Measurements from ENCODE around the gene MS4A6E.
"Not testable (repeated sequence)": the region's sequence is repeated elsewhere in the genome, so short reads cannot be mapped to it uniquely, and the experiment has no call there.

MS4A6E gene, protein sequence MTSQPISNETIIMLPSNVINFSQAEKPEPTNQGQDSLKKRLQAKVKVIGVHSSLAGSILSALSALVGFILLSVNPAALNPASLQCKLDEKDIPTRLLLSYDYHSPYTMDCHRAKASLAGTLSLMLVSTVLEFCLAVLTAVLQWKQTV

DNA sequence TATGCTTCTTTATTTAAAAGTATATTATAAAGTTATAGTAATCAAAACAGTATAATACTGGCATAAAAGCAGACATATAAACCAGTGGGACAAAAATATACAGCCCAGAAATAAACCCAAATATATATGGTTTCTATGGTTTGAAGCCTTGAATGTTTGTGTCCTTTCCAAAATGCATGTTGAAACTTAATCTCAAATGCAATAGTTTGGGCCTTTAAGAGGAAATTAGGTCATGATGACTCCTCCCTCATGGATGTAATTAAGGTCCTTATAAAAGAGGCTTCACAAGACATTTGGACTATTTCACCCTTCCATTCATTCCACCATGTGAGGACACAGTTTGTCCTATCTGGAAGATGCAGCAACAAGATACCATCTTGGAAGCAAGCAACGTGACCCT lies at the start of gene MS4A6E:
TSS of gene MS4A6E (plus strand) at position 301 of the 400 bp plus-strand sequence. CDS start 7,641 bp downstream, outside the sequence.
- DNase-seq (ENCODE audit: low read depth in 3 of 3) = no peak

DNA sequence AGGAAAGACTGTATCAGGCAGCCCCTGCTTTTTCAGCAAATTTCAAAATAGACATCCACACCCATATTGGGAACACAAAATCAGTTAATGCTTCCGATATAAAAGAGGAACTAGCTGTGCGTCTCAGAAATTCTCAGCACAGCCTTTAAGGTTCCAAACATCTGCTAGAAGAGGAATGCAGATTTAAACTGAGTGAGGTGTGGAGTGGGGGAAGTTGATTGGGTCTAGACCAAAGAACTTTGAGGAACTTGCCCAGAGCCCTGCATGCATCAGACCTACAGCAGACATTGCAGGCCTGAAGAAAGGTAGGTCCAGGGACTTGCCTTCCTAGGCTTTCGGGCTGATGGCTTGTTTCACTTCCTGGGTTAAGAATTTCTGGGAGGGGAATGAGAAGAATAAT lies 46.6 kb upstream of the MS4A6E start, which contains the start of gene MS4A4A:
TSS of gene MS4A4A (plus strand) at position 255 of the 400 bp plus-strand sequence. CDS start at position 265, 10 bp downstream.
- DNase-seq (ENCODE audit: low read depth in 3 of 3) = no peak

DNA sequence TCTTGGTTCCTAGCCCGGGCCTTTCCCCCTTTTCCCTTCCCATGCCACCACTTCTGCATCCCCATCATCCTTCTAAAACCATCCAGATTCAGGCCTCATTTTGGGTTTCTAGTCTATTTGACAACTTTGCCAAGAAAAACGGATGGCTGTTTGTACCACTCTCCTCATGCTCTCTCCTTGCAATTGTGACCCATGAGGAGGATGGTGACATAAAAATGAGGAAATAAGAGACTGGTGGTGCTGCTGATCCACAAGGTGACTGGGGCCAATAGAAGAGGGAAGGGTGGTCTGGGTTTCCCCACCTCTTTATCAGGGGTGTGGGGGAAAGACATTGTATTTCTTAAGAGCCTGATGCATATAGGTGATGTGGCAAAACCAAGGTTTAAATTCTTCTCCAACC lies 45.6 kb upstream of the MS4A6E start:
- no peak for DNase-seq (ENCODE audit: low read depth in 3 of 3)

DNA sequence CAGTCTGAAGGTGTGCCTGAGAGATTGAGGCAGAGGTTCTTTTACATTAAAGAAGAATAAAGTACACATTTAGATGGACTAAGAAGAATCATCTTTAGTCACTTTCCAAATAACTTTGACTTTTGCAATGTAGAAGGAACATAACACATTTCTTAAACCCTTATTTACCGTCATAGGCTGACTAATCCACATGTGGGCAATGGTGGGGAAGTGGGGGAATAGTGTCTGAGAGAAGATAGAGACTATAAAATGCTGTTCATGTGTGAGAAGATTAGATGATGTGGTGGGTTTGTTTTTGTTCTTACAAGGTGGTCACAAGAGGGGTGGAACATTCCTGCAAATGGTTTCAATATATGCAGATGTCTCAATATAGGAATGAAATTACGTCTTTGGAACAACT lies 44.8 kb upstream of the MS4A6E start:
- DNase-seq (ENCODE audit: low read depth in 3 of 3) = no peak

DNA sequence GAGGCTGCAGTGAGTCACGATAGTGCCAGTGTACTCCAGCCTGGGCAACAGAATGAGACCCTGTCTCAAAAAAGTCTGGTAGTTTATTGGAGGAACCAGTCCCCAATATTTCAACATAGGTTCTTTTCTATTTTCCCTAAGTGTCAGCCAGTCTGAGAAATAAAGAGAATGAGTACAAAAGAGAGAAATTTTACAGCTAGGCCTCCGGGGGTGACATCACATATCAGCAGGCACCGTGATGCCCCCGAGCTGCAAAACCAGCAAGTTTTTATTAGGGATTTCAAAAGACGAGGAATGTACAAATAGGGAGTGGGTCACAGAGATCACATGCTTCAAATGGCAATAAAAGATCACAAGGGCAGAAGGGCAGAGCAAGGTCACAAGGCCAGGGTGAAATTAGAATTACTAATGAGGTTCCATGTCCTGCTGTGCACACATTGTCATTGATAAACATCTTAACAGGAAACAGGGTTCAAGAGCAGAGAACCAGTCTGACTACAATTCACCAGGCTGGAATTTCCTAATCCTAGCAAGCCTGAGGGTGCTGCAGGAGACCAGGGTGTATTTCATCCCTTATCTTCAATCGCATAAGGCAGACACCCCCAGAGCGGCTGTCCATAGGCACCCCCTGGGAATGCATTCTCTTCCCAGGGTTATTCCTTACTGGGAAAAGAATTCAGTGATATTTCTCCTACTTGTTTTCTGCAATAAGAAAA lies 41.5 kb upstream of the MS4A6E start:
- not testable (repeated sequence) for DNase-seq (ENCODE audit: low read depth in 3 of 3)

DNA sequence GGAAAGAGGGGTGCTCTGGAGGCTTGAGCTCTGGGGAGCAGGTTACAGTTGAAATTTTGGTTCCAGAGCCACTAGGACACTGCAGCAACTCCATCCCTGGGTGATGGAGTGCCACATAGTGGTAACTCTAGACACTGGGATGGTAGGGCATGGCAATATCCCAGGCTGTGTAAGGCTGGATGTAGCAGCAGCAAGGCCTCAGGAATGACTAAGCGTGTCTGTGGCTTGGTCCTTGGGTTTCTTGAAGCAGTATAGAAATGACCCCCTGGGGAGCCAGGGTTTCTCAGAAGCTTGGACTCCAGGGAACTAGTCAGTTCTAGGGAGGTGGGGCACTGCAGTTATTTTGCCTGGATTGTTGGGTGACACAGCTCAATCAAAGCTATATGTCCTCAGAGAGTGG lies 38.5 kb upstream of the MS4A6E start:
- DNase-seq (ENCODE audit: low read depth in 3 of 3) = no peak

DNA sequence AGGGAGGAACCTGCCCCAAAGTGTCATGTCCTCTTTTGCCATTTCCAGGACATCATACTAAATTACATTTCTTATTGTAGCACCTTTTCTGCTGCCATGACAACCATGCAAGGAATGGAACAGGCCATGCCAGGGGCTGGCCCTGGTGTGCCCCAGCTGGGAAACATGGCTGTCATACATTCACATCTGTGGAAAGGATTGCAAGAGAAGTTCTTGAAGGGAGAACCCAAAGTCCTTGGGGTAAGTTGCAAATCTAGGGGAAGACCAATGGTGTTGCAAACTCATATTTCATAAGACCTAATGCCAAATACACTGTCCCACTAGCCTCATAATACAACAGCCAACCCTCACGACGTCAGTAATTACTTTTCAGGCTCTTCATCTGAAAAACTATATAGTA lies 34.9 kb upstream of the MS4A6E start:
- no peak for DNase-seq (ENCODE audit: low read depth in 3 of 3)

DNA sequence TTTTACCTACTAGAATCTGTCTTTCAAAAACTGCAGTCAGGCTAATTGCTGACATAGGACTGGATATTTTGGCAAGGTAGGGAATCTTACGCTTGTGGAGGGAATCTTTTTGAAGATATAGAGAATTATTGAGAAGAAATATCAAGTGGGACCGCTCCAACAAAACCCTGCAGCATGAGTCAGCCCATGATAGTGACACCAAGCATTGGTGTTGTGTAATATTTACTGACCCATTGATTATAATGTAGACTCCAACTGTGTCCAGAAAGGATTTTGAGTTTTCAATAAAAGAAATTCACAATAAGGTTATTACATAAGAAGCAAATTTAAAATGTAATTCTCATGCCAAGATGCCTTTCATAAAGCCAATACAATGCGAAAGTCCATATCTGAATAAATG lies 25.9 kb upstream of the MS4A6E start:
- no peak for DNase-seq (ENCODE audit: low read depth in 3 of 3)

DNA sequence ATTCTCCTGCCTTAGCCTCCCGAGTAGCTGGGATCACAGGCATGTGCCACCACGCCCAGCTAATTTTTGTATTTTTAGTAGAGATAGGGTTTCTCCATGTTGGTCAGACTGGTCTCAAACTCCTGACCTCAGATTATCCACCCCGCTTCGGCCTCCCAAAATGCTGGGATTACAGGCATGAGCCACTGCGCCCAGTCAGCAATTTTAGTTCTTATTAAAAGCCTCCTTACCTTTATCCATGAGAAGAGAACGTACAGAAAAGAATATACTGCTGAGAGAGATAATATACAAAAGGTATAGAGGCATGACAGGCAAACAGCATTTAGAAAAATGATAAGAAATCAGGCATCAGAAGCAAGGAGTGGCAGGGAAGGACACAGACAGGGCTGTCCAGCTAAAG lies 25.2 kb upstream of the MS4A6E start:
- DNase-seq (ENCODE audit: low read depth in 3 of 3) = not testable (repeated sequence)

DNA sequence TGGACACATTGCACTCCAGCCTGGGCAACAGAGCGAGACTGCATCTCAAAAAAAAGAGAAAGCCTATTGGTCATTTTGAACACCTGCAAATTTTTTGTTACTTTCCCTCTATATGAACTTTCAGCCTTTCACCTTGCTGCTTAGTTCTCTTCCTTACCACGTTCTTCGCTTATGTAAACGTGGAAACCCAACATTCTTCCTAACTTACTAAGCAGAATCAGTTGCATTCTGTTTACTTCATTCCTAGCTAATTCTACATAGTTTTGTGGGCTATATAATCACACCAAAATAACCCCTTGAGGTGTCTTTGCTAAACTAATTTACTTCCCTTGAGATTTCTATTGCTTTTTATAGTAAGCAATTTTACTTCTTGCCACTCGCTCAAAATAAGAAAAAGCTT lies 23.4 kb upstream of the MS4A6E start:
- no peak for DNase-seq (ENCODE audit: low read depth in 3 of 3)

DNA sequence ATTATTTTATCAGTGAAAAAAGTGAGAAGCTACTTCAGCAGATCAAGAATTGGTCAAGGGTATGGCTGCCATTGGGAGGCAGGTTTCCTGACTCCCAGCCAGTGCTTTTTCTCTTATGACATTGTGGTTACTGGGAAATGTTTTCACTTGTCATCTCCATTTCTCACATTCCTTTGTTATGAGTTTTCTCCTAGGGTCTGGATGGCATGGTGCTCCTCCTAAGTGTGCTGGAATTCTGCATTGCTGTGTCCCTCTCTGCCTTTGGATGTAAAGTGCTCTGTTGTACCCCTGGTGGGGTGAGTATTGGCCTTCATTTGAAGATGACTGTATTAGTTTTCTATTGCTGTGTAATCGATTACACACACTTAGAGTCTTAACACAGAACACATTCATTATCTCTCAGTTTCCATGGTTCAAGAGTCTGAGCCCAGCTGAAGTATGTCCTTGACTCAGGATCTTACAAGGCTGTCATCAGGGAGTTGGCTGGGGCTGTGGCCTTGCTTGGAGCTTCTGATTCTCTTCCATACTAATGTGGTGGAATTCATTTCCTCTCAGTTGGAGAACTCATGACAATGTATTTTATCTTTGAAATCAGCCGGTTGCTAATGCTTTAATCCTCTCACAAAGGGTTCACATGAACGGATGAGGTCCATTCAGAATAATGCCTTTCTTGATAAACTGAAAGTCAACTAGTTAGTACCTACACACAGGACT lies 21.0 kb upstream of the MS4A6E start:
- DNase-seq (ENCODE audit: low read depth in 3 of 3) = no peak

DNA sequence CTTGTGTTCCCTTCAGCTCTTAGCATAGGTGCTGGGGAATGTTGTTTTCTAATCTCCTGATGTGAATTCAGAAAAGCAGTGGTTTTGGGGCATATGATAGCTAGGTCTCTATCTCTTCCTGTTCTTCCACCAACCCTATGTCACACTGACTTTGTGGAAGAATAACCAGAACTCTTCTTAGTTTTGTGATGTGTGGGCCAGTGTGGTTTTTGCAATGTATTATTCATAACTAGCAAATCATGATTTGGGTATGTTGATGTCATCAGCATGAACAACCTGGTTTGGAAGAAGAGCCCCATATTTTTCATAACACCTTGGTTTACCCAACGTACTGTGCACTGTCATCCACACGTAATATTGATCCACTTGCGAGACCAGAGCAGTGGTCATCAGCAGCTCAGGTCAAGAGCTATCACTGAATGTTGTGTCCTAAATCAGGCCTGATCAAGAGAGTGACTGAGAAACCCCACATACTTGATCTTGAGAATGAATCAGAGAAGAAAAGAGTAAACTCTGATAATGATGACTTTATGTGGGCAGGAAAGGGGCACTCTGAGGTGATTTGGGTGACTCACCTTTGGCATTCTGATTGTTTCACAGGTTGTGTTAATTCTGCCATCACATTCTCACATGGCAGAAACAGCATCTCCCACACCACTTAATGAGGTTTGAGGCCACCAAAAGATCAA lies 19.4 kb upstream of the MS4A6E start:
- DNase-seq (ENCODE audit: low read depth in 3 of 3) = peak in 2 of 3 donors; percentile 4 to 6

DNA sequence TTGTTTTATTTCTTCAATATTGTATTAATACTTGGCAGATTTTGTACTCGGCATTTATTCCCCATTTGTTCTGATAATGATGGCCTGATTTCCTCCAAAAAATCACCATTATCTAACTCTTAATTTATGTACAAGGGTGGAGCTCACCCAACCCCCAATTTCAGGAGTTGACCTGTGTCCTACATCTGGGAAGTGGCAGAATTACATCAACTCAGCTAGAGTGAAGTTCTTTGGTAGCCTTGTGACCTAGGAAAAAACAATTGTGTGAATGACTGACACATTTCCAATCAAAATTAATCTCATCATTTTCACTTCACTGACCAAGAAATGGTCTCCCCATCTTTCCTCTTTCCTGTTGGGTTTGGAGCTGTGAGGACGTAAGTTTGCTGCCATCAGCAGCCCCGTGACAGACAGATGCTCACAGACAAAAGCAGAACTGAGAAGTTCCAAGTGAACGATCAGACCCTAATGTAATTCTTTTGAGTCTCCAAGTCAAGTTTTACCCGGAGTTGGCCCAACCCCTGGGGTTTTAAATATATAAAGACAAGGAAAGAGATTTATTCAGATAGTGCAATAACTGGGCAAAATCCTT lies 16.6 kb upstream of the MS4A6E start:
- DNase-seq (ENCODE audit: low read depth in 3 of 3) = no peak

DNA sequence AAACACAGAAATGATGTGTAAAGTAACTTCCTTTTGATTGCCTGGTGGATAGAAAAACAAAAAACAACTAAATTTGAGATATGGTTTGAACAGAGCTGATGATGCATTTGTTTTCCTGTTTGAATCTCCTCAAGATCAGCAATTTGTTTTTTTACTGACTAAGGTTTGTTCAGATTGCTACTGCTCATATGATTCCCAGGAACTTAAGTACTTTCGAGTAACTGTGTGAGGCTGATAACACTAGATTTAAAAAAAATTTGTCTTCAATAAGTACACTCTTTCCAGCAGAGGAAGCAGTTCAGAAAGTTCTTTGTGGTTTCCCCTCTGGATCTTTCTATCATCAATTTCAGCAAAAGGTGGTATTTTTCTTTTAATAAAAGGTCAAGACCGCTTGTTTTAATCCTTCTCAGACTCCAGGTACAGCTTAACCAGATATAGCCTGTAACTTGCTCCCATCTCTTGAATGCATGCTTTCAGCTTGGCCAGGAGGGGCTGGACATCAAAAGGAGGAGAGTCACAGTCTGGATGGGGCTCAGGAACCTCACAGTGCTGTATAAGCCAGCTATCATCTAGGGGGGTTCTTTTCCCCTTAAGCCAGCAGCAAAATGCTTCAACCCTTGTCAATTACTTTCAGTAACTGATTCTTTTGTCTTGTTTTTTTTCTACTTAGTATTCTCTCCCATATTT lies 12.3 kb upstream of the MS4A6E start:
- DNase-seq (ENCODE audit: low read depth in 3 of 3) = no peak

DNA sequence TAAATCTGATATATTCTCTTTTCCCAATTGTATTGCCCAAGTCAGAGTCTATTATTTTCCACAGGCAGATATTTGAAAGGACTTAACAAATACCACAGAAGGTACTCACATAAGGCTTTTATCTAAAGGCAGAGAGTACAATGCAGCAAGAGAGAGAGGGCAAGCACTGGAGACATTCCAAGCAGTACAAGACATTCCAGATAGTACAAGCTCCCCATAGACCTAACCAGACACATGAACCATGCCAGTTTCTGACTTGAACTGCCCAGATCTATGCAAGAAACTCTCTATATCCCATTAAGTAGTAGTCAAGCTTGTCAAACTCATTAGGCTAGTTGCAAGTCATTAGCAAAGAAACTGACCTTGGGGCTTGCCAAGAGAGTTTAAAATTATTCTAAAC lies 11.2 kb upstream of the MS4A6E start:
- no peak for DNase-seq (ENCODE audit: low read depth in 3 of 3)

DNA sequence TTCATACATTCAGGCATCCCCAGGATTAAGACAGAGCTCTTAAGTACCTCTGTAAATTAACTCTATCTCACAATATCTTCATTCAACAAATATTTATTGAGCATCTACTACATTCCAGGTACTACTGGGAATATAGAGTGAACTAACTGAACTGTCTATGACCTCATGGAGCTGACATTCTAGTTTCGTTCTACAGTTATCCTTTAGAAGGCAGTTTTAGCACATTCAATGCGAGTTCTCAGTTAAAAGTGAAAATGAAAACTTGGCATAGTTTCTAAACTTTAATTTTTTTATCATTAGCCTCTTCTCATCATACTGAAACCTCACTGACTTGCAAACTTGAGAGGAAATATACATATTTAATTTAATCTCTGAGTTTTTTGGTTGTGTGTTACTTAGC lies 10.7 kb upstream of the MS4A6E start:
- DNase-seq (ENCODE audit: low read depth in 3 of 3) = no peak

DNA sequence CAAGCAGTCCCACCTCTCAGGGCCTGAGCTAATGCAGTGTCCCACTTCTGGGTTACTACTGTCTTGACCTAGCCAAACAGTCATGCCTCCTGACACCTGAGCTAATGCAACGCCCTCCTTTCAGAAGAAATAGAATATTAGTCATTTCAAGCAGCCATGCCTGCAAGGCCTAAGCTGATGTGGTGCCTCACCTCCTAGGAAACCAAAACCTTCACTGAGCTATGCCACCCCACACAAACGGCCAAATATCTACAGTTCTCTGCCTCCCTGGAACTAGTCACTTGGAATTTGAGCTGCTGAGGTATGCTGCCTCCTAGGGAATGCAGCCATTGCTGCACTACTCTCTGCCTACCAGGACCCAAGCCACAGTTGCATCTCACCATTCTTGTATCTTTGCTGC lies 8.3 kb upstream of the MS4A6E start:
- no peak for DNase-seq (ENCODE audit: low read depth in 3 of 3)

DNA sequence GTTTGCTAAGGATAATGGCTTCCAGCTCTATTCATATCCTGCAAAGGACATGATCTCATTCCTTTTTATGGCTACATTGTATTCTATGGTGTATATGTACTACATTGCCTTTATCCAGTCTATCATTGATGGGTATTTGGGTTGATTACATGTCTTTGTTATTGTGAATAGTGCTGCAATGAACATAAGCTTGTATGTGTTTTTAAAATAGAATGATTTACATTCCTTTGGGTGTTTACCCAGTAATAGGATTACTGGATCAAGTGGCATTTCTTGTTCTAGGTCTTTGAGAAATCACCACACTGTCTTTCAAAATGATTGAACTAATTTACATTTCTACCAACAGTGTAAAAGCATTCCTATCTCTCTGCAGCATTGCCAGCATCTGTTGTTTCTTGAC lies 6.0 kb upstream of the MS4A6E start:
- no peak for DNase-seq (ENCODE audit: low read depth in 3 of 3)

DNA sequence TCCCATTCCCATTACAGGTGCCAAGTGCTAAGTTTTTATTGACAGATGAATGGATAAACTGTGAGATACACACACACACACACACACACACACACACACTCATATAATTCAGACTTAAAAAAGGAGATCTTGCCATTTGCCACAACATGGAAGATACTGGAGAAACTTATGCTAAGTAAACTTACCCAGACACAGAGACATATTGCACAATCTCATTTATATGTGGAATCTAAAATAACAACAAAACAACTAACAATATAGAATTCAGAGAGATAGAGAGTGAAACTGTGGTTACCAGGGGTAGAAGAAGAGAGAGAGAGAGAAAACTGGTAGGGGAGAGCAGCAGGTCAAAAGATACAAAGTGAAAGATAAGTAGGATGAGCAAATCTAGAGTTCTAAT lies 1.4 kb downstream of the MS4A6E start:
- no peak for DNase-seq (ENCODE audit: low read depth in 3 of 3)

DNA sequence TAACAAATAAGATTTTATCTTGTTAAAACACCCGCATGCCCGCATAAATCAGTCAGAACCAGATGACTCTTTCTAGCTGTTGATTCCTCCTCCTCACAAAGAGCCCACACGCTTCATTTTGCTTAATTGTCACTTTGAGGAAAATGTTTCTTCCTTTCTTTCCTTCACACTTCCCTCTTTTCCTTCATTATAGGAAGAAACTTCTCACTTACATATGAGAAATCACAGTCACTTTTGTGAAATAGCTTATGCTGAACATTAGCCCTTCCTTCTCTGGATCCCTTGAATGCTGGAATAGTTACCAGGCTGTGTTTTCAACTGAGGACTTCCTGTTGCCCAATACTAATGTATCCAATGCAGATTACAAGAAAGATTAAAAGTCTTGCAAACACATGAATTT lies 5.8 kb downstream of the MS4A6E start:
- no peak for DNase-seq (ENCODE audit: low read depth in 3 of 3)

DNA sequence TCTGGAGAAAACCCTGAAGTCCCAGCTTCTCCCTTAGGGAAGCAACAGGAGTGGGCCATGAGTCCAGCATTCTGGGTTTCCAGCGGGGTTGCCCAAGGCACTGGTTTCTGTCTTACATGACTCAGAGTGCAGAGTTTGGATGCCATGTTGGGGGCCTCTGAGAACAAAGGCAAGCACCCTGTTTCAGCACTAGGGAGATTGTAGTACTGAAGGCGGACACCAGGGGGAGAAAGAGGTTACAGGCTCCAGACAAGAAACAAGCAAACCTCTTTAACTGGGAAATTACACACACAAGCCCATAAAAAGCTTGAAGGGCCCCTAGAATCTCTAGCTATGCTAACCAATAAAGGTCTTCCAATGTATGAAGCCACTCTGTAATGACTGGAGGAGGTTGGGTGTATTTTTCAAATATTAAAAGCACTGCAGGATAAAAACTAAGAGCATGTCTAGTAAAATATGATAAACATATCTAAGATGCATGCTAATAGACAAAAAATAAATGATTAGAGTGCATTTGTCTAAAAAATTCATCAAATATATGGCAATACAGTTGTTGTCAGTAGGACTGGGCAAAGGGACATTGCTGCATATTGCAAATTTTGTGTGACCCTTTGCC lies 7.1 kb downstream of the MS4A6E start:
- peak; percentile 46 to 62 (median 47) for DNase-seq (ENCODE audit: low read depth in 3 of 3)
